B cell (primary cell): Measurements from ENCODE around the gene PRKCQ. TPM values are rescaled to one million over a fixed set of nuclear protein-coding genes. Genes with fewer than 3 reads are reported as not detected.
A peak's percentile ranks its signal among the peaks of the same experiment; 100 is the strongest.

Experiments
- ATAC-seq: fragments of 200-7000 bp; cut with Tn5 transposase; one replicate; pipeline ENCODE4 v1.10.0; 2021; ENCODE audit warnings: low read depth, mild to moderate bottlenecking, moderate number of reproducible peaks, moderate library complexity
- CTCF ChIA-PET: fragments of 350-600 bp; sonication (Branson Sonifier 250); formaldehyde crosslinking; loops from one replicate; lab custom pipeline; 2021; ENCODE audit warnings: antibody characterized with exemption, inconsistent platforms; lab: Charles Lee
- POLR2A ChIA-PET: fragments of 350-600 bp; sonication (Branson Sonifier 250); formaldehyde crosslinking; loops from one replicate; lab custom pipeline; 2021; ENCODE audit warnings: antibody characterized with exemption; lab: Charles Lee
- DNase-seq: peaks from one replicate; pipeline ENCODE4 v3.0.0; 2013
- H2AFZ ChIP-seq: 2 replicates; pipeline ENCODE4 v1.6.1; 2012; ENCODE audit warnings: mild to moderate bottlenecking, low read depth, low read length; ENCODE audit not compliant: insufficient read depth, poor library complexity, severe bottlenecking
- H3K27ac ChIP-seq, 2 donors: 1 replicate in 1 of 2; 2 replicates in 1 of 2; pipeline ENCODE4 v1.5.1; 2012 to 2013; ENCODE audit warnings: low read length in 2 of 2, mild to moderate bottlenecking in 2 of 2, moderate library complexity in 1 of 2
- H3K27me3 ChIP-seq, 4 experiments: fragments of 200-600 bp in 1 of 4; sonication (generic) in 1 of 4; replicated peaks in 1 of 4; 1 replicate in 2 of 4; 2 replicates in 2 of 4; pipeline versions ENCODE4 v1.6.1 to v1.7.0; 2013 to 2016; ENCODE audit warnings: low read length in 3 of 4, mild to moderate bottlenecking in 2 of 4, mixed read lengths in 1 of 4, moderate library complexity in 1 of 4; ENCODE audit not compliant: insufficient read depth in 4 of 4, control insufficient read depth in 3 of 4; ENCODE audit errors: control extremely low read depth in 1 of 4
- H3K36me3 ChIP-seq, 2 experiments: replicated peaks in 1 of 2; 1 replicate in 1 of 2; 2 replicates in 1 of 2; pipeline versions ENCODE4 v1.6.1 to v1.7.1; 2013; ENCODE audit warnings: low read length in 1 of 2; ENCODE audit not compliant: insufficient read depth in 2 of 2, control insufficient read depth in 1 of 2; ENCODE audit errors: control extremely low read depth in 1 of 2, extremely low read depth in 1 of 2
- H3K4me1 ChIP-seq, 2 donors: fragments of 200-600 bp in 1 of 2; sonication (generic) in 1 of 2; 1 replicate in 1 of 2; 2 replicates in 1 of 2; pipeline versions ENCODE4 v1.5.1 to v1.6.1; 2013 to 2017; ENCODE audit warnings: low read length in 2 of 2; ENCODE audit not compliant: control insufficient read depth in 2 of 2, insufficient read depth in 2 of 2
- H3K4me2 ChIP-seq: replicated peaks from 2 replicates; pipeline ENCODE3; 2012; ENCODE audit warnings: mild to moderate bottlenecking, low read depth, low read length; ENCODE audit not compliant: poor library complexity, severe bottlenecking
- H3K4me3 ChIP-seq, 5 experiments: fragments of 200-600 bp in 1 of 5; sonication (generic) in 1 of 5; 1 replicate in 3 of 5; 2 replicates in 2 of 5; pipeline versions ENCODE4 v1.5.1 to v1.7.0; 2011 to 2016; ENCODE audit warnings: low read length in 4 of 5, mild to moderate bottlenecking in 4 of 5, low read depth in 2 of 5, control low read depth in 1 of 5, moderate library complexity in 1 of 5; ENCODE audit not compliant: insufficient read depth in 1 of 5; ENCODE audit errors: control extremely low read depth in 1 of 5, extremely low read depth in 1 of 5
- H3K79me2 ChIP-seq: fragments of 200-600 bp; sonication (generic); one replicate; pipeline ENCODE4 v1.6.0; 2016; ENCODE audit warnings: low read length; ENCODE audit not compliant: control insufficient read depth, insufficient read depth
- H3K9ac ChIP-seq: fragments of 200-600 bp; sonication (generic); 2 replicates; pipeline ENCODE4 v1.6.1; 2017; ENCODE audit warnings: mild to moderate bottlenecking, low read length, moderate library complexity
- H3K9me3 ChIP-seq, 3 donors: one replicate each; pipeline versions ENCODE4 v1.6.1 to v1.7.1; 2013; ENCODE audit warnings: low read length in 2 of 3; ENCODE audit not compliant: control insufficient read depth in 2 of 3, insufficient read depth in 1 of 3; ENCODE audit errors: control extremely low read depth in 1 of 3
- H4K20me1 ChIP-seq: 2 replicates; pipeline ENCODE4 v1.6.0; 2012; ENCODE audit warnings: mild to moderate bottlenecking, low read length; ENCODE audit not compliant: insufficient read depth, control insufficient read depth, poor library complexity, severe bottlenecking
- H3K27ac Mint-ChIP-seq: one replicate; pipeline ENCODE4 v1.8.0; 2021; ENCODE audit warnings: mixed read lengths
- H3K27me3 Mint-ChIP-seq: one replicate; pipeline ENCODE4 v1.8.0; 2021; ENCODE audit warnings: mixed read lengths
- H3K4me1 Mint-ChIP-seq: one replicate; pipeline ENCODE4 v1.8.0; 2021; ENCODE audit warnings: mixed read lengths
- H3K4me3 Mint-ChIP-seq: one replicate; pipeline ENCODE4 v1.8.0; 2021; ENCODE audit warnings: mixed read lengths
- H3K9me3 Mint-ChIP-seq: one replicate; pipeline ENCODE4 v1.8.0; 2022; ENCODE audit warnings: mixed read lengths; ENCODE audit not compliant: insufficient read depth
- EZH2 ChIP-seq: IDR thresholded peaks from 2 replicates; pipeline ENCODE4 v1.6.1; 2012; ENCODE audit warnings: borderline replicate concordance, low read depth, mild to moderate bottlenecking, moderate library complexity, low read length; ENCODE audit not compliant: insufficient read depth, poor library complexity, severe bottlenecking
- WGBS: methylation state at CpG from one replicate; pipeline ENCODE4 v1.1.5; 2013; ENCODE audit warnings: missing lambda C conversion rate; ENCODE audit not compliant: insufficient coverage; 5-methylcytosine and 5-hydroxymethylcytosine counted together
- intact Hi-C: fragments of 100-400 bp; cut with micrococcal nuclease; formaldehyde crosslinking; loops from one replicate; pipeline ENCODE4 v1.10.0; 2022
- polyA minus RNA-seq: library from RNA; depleted of rRNA, polyadenylated mRNA; stranded (reverse); fragments of >200 nt; gene quantifications from 2 replicates; pipeline ENCODE4 v1.2.3, GENCODE V29; 2012
- polyA plus RNA-seq: library from polyadenylated mRNA; depleted of rRNA; stranded (reverse); fragments of >200 nt; gene quantifications from 2 replicates; pipeline ENCODE4 v1.2.3, GENCODE V29; 2012
- total RNA-seq, 2 donors: library from RNA; stranded (reverse); fragments of 120-200 nt in 1 of 2; gene quantifications; 1 replicate in 1 of 2; 2 replicates in 1 of 2; pipeline versions ENCODE4 v1.2.3 to v1.2.4, GENCODE V29; 2013 to 2022
- TF ChIP-seq, protein P1 (sequence below): fragments of 200-600 bp; IDR thresholded peaks from one replicate; pipeline ENCODE4 v1.8.0; 2022; ENCODE audit warnings: antibody characterized with exemption, mild to moderate bottlenecking

The PRKCQ gene
- 0.15 and 0.27 TPM in 2 replicates for total RNA-seq
- 1.1 TPM for total RNA-seq (2013)
- 0.16 and 0.85 TPM in 2 replicates for polyA plus RNA-seq
- 0.60 and 2.2 TPM in 2 replicates for polyA minus RNA-seq

DNA sequence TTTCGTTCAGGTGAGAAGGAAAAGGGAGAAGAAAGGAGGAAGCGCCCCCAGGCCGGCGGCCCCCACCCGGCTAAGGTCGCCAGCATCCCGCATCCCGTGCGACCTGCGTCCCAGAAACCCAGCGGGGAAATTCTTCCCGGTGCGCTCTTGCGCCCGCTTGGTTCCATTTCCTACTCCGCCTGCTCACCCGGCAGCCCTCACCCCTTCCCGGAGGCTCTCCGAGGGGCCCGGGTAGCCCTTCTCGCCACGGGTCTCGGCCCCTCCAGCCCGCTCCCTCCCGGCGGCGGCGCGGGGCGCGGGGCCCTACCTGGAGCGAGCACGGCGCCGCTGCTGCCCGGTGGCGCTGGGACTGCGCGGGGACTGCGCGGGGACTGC lies at the start of gene PRKCQ:
TSS of gene PRKCQ (minus strand) at position 373 of the 375 bp plus-strand sequence. CDS start 65,141 bp downstream, outside the sequence.
- TF ChIP-seq, protein P1, sequence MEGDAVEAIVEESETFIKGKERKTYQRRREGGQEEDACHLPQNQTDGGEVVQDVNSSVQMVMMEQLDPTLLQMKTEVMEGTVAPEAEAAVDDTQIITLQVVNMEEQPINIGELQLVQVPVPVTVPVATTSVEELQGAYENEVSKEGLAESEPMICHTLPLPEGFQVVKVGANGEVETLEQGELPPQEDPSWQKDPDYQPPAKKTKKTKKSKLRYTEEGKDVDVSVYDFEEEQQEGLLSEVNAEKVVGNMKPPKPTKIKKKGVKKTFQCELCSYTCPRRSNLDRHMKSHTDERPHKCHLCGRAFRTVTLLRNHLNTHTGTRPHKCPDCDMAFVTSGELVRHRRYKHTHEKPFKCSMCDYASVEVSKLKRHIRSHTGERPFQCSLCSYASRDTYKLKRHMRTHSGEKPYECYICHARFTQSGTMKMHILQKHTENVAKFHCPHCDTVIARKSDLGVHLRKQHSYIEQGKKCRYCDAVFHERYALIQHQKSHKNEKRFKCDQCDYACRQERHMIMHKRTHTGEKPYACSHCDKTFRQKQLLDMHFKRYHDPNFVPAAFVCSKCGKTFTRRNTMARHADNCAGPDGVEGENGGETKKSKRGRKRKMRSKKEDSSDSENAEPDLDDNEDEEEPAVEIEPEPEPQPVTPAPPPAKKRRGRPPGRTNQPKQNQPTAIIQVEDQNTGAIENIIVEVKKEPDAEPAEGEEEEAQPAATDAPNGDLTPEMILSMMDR, result no peak
- TF ChIP-seq EZH2, result no peak
- Histone ChIP-seq H3K27ac (peak within 1 kb of the TSS in 1 of 2 donors; percentile 46), H3K4me3 (peak within 1 kb of the TSS; percentile 48 to 85 (median 64)), H3K79me2 (no peaks in the 10 kb centered on the region), H3K9ac (peak within 1 kb of the TSS; percentile 60), H3K9me3 (peaks cover 0 to 4% (median 0%) of the 10 kb centered on the region in 3 donors), H2AFZ (peak within 1 kb of the TSS; percentile 79), H3K4me2 (peak within 1 kb of the TSS; percentile 91), H3K36me3 (no peaks in the 10 kb centered on the region), H4K20me1 (no peaks in the 10 kb centered on the region), H3K4me1 (peaks cover 12 to 19% of the 10 kb centered on the region in 2 donors), H3K27me3 (peaks cover 0 to 31% (median 23%) of the 10 kb centered on the region in 4 experiments)
- ChIA-PET CTCF (interaction anchor here (1.6 kb wide), 1 partner anchor 17 kb away, joined by 3 read pairs; no protein-coding TSS in a partner anchor), POLR2A (no interaction called here)
- H3K27ac Mint-ChIP-seq, result peak within 1 kb of the TSS; percentile 6
- intact Hi-C loops, result loop anchor here (1.0 kb wide), 1 partner anchor 98 kb away; no protein-coding TSS in a partner anchor
- ATAC-seq (peak; percentile 38), DNase-seq (no peak)
- peaks cover 45% of the 10 kb centered on the region for H3K27me3 Mint-ChIP-seq
- peaks cover 14% of the 10 kb centered on the region for H3K4me1 Mint-ChIP-seq
- WGBS, result 2% methylated on average over 39 of the region's 41 CpGs
- peak within 1 kb of the TSS; percentile 75 for H3K4me3 Mint-ChIP-seq
- no peaks in the 10 kb centered on the region for H3K9me3 Mint-ChIP-seq

DNA sequence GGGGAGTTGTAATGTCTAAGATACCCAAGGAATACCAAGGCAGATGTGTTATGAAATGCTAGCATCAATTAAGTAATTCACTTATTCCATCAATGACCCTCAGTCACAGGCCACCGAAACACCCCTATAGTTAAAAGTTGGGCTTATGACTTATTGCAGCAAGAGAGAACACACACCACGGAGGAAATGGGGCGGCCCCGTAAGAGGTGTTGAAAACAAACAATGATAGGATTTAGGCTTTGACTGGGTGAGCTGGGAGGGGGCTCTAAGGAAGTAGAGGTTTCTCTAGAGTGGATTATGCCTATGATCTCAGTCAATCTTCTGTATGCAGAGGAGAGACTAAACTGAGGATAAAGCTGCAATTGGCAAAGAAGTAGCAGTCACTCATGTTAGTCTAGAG lies 45.4 kb upstream of the PRKCQ start:
- CTCF ChIA-PET, result no interaction called here
- ATAC-seq, result no peak
- no peaks in the 10 kb centered on the region for H3K4me1 Mint-ChIP-seq

More for the DNA sequence above, 45.4 kb upstream of the PRKCQ start:
- intact Hi-C loops, result no loop called here
- H4K20me1 ChIP-seq, result no peaks in the 10 kb centered on the region
- no peaks in the 10 kb centered on the region for H3K36me3 ChIP-seq
- H3K79me2 ChIP-seq, result no peaks in the 10 kb centered on the region
- Mint-ChIP-seq H3K27me3 (peaks cover 24% of the 10 kb centered on the region), H3K9me3 (no peaks in the 10 kb centered on the region), H3K4me3 (no peak overlapping the region), H3K27ac (no peak overlapping the region)
- TF ChIP-seq, protein P1, result no peak
- TF ChIP-seq EZH2, result no peak
- no peaks in the 10 kb centered on the region for H3K9me3 ChIP-seq
- H3K9ac ChIP-seq, result no peak overlapping the region
- POLR2A ChIA-PET, result no interaction called here
- 87% methylated on average over 3 of the region's 4 CpGs for WGBS
- H3K4me2 ChIP-seq, result no peak overlapping the region
- no peaks in the 10 kb centered on the region for H3K27me3 ChIP-seq
- no peak overlapping the region for H2AFZ ChIP-seq
- H3K27ac ChIP-seq, result no peak overlapping the region
- H3K4me1 ChIP-seq, result no peaks in the 10 kb centered on the region
- no peak for DNase-seq
- H3K4me3 ChIP-seq, result no peak overlapping the region
